Peyer's patch (tissue), 4 donors: ENCODE results near the gene KIAA1671.

Experiments used
- CTCF ChIP-seq, 6 experiments: fragments of 450-650 bp in 4 of 6; fragments of 200-600 bp in 2 of 6; sonication (generic) in 1 of 6; IDR thresholded peaks; one replicate each; pipeline ENCODE4 v1.5.1; 2017 to 2019; ENCODE audit warnings: antibody characterized with exemption in 6 of 6, mild to moderate bottlenecking in 3 of 6, moderate library complexity in 1 of 6
- POLR2A ChIP-seq, 2 donors: fragments of 450-650 bp; IDR thresholded peaks; one replicate each; pipeline ENCODE4 v1.5.1; 2017; ENCODE audit warnings: antibody characterized with exemption in 2 of 2, mild to moderate bottlenecking in 2 of 2, moderate library complexity in 2 of 2

- TF ChIP-seq CTCF (IDR thresholded peaks at IDR 0.05) (no peak), POLR2A (IDR thresholded peaks at IDR 0.05) (no peak)
Measured at GRCh38 chr22:24981066-24981465, 28.6 kb downstream of the KIAA1671 start.
